OCI-LY1 (cell line): ENCODE results near the gene SPATA13.

Experiments
- H2AFZ ChIP-seq: fragments of 200-600 bp; sonication (generic), shearing (Covaris generic); 2 replicates; pipeline ENCODE4 v1.6.0; 2014; ENCODE audit warnings: antibody characterized with exemption, mild to moderate bottlenecking, low read length
- H3F3A ChIP-seq: fragments of 200-600 bp; sonication (generic), shearing (Covaris generic); 2 replicates; pipeline ENCODE4 v1.6.0; 2014; ENCODE audit warnings: mild to moderate bottlenecking, antibody characterized with exemption, low read length, moderate library complexity; ENCODE audit not compliant: insufficient read depth
- H3K27ac ChIP-seq: fragments of 200-600 bp; sonication (generic); 2 replicates; pipeline ENCODE4 v1.5.1; 2014; ENCODE audit warnings: low read length, mixed run types, mild to moderate bottlenecking, low read depth; ENCODE audit not compliant: poor library complexity, severe bottlenecking
- H3K27me3 ChIP-seq: fragments of 200-600 bp; sonication (generic); 2 replicates; pipeline ENCODE4 v1.6.0; 2014; ENCODE audit warnings: antibody characterized with exemption, mild to moderate bottlenecking, low read length, moderate library complexity; ENCODE audit not compliant: insufficient read depth
- H3K36me3 ChIP-seq: fragments of 200-600 bp; sonication (generic); 2 replicates; pipeline ENCODE4 v1.6.1; 2014; ENCODE audit warnings: mild to moderate bottlenecking, antibody characterized with exemption, low read length, moderate library complexity, mixed read lengths; ENCODE audit not compliant: insufficient read depth
- H3K4me1 ChIP-seq: fragments of 200-600 bp; sonication (generic); 2 replicates; pipeline ENCODE4 v1.5.1; 2014; ENCODE audit warnings: mild to moderate bottlenecking, low read length, moderate library complexity; ENCODE audit not compliant: insufficient read depth, severe bottlenecking
- H3K4me2 ChIP-seq: fragments of 200-600 bp; sonication (generic), shearing (Covaris generic); 2 replicates; pipeline ENCODE4 v1.6.1; 2014; ENCODE audit warnings: low read length
- H3K4me3 ChIP-seq: fragments of 200-600 bp; sonication (generic); 2 replicates; pipeline ENCODE4 v1.5.1; 2014; ENCODE audit warnings: low read length, low read depth, mild to moderate bottlenecking, mixed read lengths; ENCODE audit not compliant: poor library complexity, severe bottlenecking
- H3K79me2 ChIP-seq: fragments of 200-600 bp; shearing (Covaris generic); 2 replicates; pipeline ENCODE4 v1.6.1; 2016; ENCODE audit warnings: mixed run types, low read length, mixed read lengths; ENCODE audit not compliant: insufficient read depth
- H3K9ac ChIP-seq: fragments of 200-600 bp; sonication (generic), shearing (Covaris generic); 2 replicates; pipeline ENCODE4 v1.6.1; 2014; ENCODE audit warnings: mild to moderate bottlenecking, low read length, mixed read lengths
- H3K9me2 ChIP-seq: fragments of 200-600 bp; sonication (generic), shearing (Covaris generic); 2 replicates; pipeline ENCODE4 v1.6.1; 2014; ENCODE audit warnings: low read depth, mild to moderate bottlenecking, low read length, mixed read lengths
- H3K9me3 ChIP-seq: fragments of 200-600 bp; shearing (Covaris generic); 2 replicates; pipeline ENCODE4 v1.6.1; 2014; ENCODE audit warnings: low read length, mixed read lengths
- H4K20me1 ChIP-seq: fragments of 200-600 bp; sonication (generic), shearing (Covaris generic); 2 replicates; pipeline ENCODE4 v1.6.0; 2016; ENCODE audit warnings: mild to moderate bottlenecking, low read length; ENCODE audit not compliant: insufficient read depth
- CTCF ChIP-seq: fragments of 200-600 bp; sonication (generic), shearing (Covaris generic); IDR thresholded peaks from 2 replicates; pipeline ENCODE4 v1.5.1; 2017; ENCODE audit warnings: mild to moderate bottlenecking, antibody characterized with exemption, low read length, moderate library complexity, mixed read lengths
- EZH2 ChIP-seq: fragments of 200-600 bp; sonication (generic), shearing (Covaris generic); IDR thresholded peaks from 2 replicates; pipeline ENCODE4 v1.8.0; 2017; ENCODE audit warnings: borderline replicate concordance, mixed run types, mild to moderate bottlenecking, antibody characterized with exemption, low read length, moderate library complexity, mixed read lengths

Gene SPATA13

GRCh38 chr13:24176351-24177101 lies 16.0 kb downstream of the SPATA13 start:
- no peaks in the 10 kb centered on the region for H3K36me3 ChIP-seq
- H3K9me3 ChIP-seq: no peaks in the 10 kb centered on the region
- no peak overlapping the region for H2AFZ ChIP-seq
- H3K4me2 ChIP-seq: no peak overlapping the region
- no peaks in the 10 kb centered on the region for H3K79me2 ChIP-seq
- H3K27me3 ChIP-seq: no peaks in the 10 kb centered on the region
- no peaks in the 10 kb centered on the region for H4K20me1 ChIP-seq
- no peaks in the 10 kb centered on the region for H3K4me1 ChIP-seq
- H3K4me3 ChIP-seq: no peak overlapping the region
- no peaks in the 10 kb centered on the region for H3K9me2 ChIP-seq
- TF ChIP-seq EZH2: no peak
- TF ChIP-seq CTCF: no peak
- H3K9ac ChIP-seq: no peak overlapping the region
- no peaks in the 10 kb centered on the region for H3F3A ChIP-seq
- H3K27ac ChIP-seq: no peak overlapping the region

GRCh38 chr13:24178847-24179485 lies 18.4 kb downstream of the SPATA13 start:
- no peak overlapping the region for H3K9ac ChIP-seq
- no peaks in the 10 kb centered on the region for H3K9me2 ChIP-seq
- H3K27me3 ChIP-seq: no peaks in the 10 kb centered on the region
- no peak overlapping the region for H3K4me3 ChIP-seq
- H3K27ac ChIP-seq: no peak overlapping the region
- TF ChIP-seq CTCF (no peak), EZH2 (no peak)
- no peaks in the 10 kb centered on the region for H3K79me2 ChIP-seq
- H3K36me3 ChIP-seq: no peaks in the 10 kb centered on the region
- no peaks in the 10 kb centered on the region for H3K9me3 ChIP-seq
- no peaks in the 10 kb centered on the region for H3F3A ChIP-seq
- H4K20me1 ChIP-seq: no peaks in the 10 kb centered on the region
- H2AFZ ChIP-seq: no peak overlapping the region
- H3K4me1 ChIP-seq: no peaks in the 10 kb centered on the region
- H3K4me2 ChIP-seq: no peak overlapping the region

GRCh38 chr13:24179486-24179850 lies 18.9 kb downstream of the SPATA13 start:
- Histone ChIP-seq H3F3A (no peaks in the 10 kb centered on the region), H3K9me3 (no peaks in the 10 kb centered on the region), H3K4me2 (no peak overlapping the region), H2AFZ (no peak overlapping the region), H3K36me3 (no peaks in the 10 kb centered on the region), H3K9me2 (no peaks in the 10 kb centered on the region), H3K9ac (no peak overlapping the region), H3K4me1 (no peaks in the 10 kb centered on the region), H3K79me2 (no peaks in the 10 kb centered on the region), H3K4me3 (no peak overlapping the region), H3K27ac (no peak overlapping the region), H4K20me1 (no peaks in the 10 kb centered on the region), H3K27me3 (no peaks in the 10 kb centered on the region)
- TF ChIP-seq CTCF (no peak), EZH2 (no peak)
